OCI-LY7 (cell line): Measurements from ENCODE around the gene CAPN10. TPM values are rescaled to one million over a fixed set of nuclear protein-coding genes. Genes with fewer than 3 reads are reported as not detected.

Experiments used
- BruUV-seq: library from RNA; stranded (reverse); fragments of 400-500 nt; replicated peaks from 2 replicates; lab custom pipeline; 2021; lab: Mats Ljungman, UMichigan
- CTCF ChIA-PET: fragments of 300-600 bp; sonication (Branson Sonifier 250); formaldehyde crosslinking; loops from one replicate; lab custom pipeline; 2022; ENCODE audit warnings: antibody characterized with exemption; ENCODE audit not compliant: unreplicated experiment; lab: Charles Lee
- POLR2A ChIA-PET: fragments of 300-600 bp; sonication (Branson Sonifier 250); formaldehyde crosslinking; loops from one replicate; lab custom pipeline; 2022; ENCODE audit warnings: antibody characterized with exemption; lab: Charles Lee
- DNase-seq: peaks from one replicate; pipeline ENCODE4 v3.0.0-alpha.2; 2015; ENCODE audit warnings: low spot score
- H2AFZ ChIP-seq: fragments of 200-600 bp; sonication (generic), shearing (Covaris generic); 2 replicates; pipeline ENCODE4 v1.6.1; 2014; ENCODE audit warnings: mild to moderate bottlenecking, antibody characterized with exemption, low read length, moderate library complexity
- H3K27ac ChIP-seq: fragments of 200-600 bp; sonication (generic); 2 replicates; pipeline ENCODE4 v1.5.1; 2014; ENCODE audit warnings: mixed run types, low read depth, mild to moderate bottlenecking, moderate library complexity, low read length, inconsistent platforms; ENCODE audit not compliant: poor library complexity, severe bottlenecking
- H3K36me3 ChIP-seq: fragments of 200-600 bp; sonication (generic); 2 replicates; pipeline ENCODE4 v1.6.1; 2014; ENCODE audit warnings: mild to moderate bottlenecking, antibody characterized with exemption, low read length, moderate library complexity, mixed read lengths; ENCODE audit not compliant: insufficient read depth
- H3K4me1 ChIP-seq: fragments of 200-600 bp; sonication (generic); 2 replicates; pipeline ENCODE4 v1.5.1; 2014; ENCODE audit warnings: mild to moderate bottlenecking, low read length; ENCODE audit not compliant: insufficient read depth, poor library complexity, severe bottlenecking
- H3K4me2 ChIP-seq: fragments of 200-600 bp; sonication (generic); 2 replicates; pipeline ENCODE4 v1.6.1; 2014; ENCODE audit warnings: mild to moderate bottlenecking, low read length
- H3K4me3 ChIP-seq: fragments of 200-600 bp; sonication (generic); 2 replicates; pipeline ENCODE4 v1.5.1; 2014; ENCODE audit warnings: mild to moderate bottlenecking, low read depth, low read length; ENCODE audit not compliant: poor library complexity, severe bottlenecking
- H3K79me2 ChIP-seq: fragments of 200-600 bp; sonication (generic); 2 replicates; pipeline ENCODE4 v1.6.1; 2016; ENCODE audit warnings: low read depth, mild to moderate bottlenecking, low read length, moderate library complexity, mixed read lengths; ENCODE audit not compliant: insufficient read depth
- H3K9me2 ChIP-seq: fragments of 200-600 bp; sonication (generic); 2 replicates; pipeline ENCODE4 v1.6.1; 2016; ENCODE audit warnings: mild to moderate bottlenecking, low read length, mixed read lengths; ENCODE audit not compliant: insufficient read depth
- H3K9me3 ChIP-seq: fragments of 200-600 bp; sonication (generic); 2 replicates; pipeline ENCODE4 v1.6.1; 2014; ENCODE audit warnings: mild to moderate bottlenecking, mixed run types, low read length, mixed read lengths
- H4K20me1 ChIP-seq: fragments of 200-600 bp; sonication (generic); 2 replicates; pipeline ENCODE4 v1.6.1; 2014; ENCODE audit warnings: mild to moderate bottlenecking, antibody characterized with exemption, low read length, moderate library complexity, mixed read lengths; ENCODE audit not compliant: insufficient read depth
- CTCF ChIP-seq: fragments of 200-600 bp; sonication (generic); conservative IDR thresholded peaks from 2 replicates; pipeline ENCODE4 v1.5.1; 2014; ENCODE audit warnings: mild to moderate bottlenecking, antibody characterized with exemption, low read length, moderate library complexity, mixed read lengths
- EZH2phosphoT487 ChIP-seq: fragments of 200-600 bp; sonication (generic); IDR thresholded peaks from 2 replicates; pipeline ENCODE4 v1.6.1; 2018; ENCODE audit warnings: low read depth, borderline replicate concordance, mild to moderate bottlenecking, mixed run types, antibody characterized with exemption, low read length, moderate library complexity, mixed read lengths
- intact Hi-C: fragments of 100-400 bp; cut with micrococcal nuclease; formaldehyde crosslinking; loops from one replicate; pipeline ENCODE4 v1.10.0; 2022; ENCODE audit not compliant: unreplicated experiment
- total RNA-seq, 2 experiments: library from RNA; depleted of rRNA in 1 of 2; stranded (reverse); fragments of >200 nt in 1 of 2; shearing (Covaris generic) in 1 of 2; gene quantifications; 2 replicates each; pipeline ENCODE4 v1.2.3, GENCODE V29; 2014 to 2022

Gene CAPN10
- total RNA-seq, 2 experiments from 2014 or later: 70.6 to 78.1 TPM

- H3K4me1 ChIP-seq: peaks cover 57% of the 10 kb centered on the region
- no peaks in the 10 kb centered on the region for H3K9me3 ChIP-seq
- peak overlapping the region; percentile 98 for H3K27ac ChIP-seq
- CTCF ChIA-PET: interaction anchor here (2.3 kb wide), 1 partner anchor 20 kb away, joined by 13 read pairs; no protein-coding TSS in a partner anchor
- H3K79me2 ChIP-seq: peaks cover 57% of the 10 kb centered on the region
- peak overlapping the region; percentile 82 for H3K4me2 ChIP-seq
- no peak overlapping the region for H2AFZ ChIP-seq
- POLR2A ChIA-PET: interaction anchor here (0.6 to 4.4 kb wide), 8 partner anchors 8 to 948 kb away, joined by 3 to 59 read pairs (median 4); partner anchors contain the start of gene RNPEPL1
- peaks cover 10% of the 10 kb centered on the region; the same call in 1 of the 2 replicates for H4K20me1 ChIP-seq
- intact Hi-C loops: loop anchor here (1.0 to 10.0 kb wide), 5 partner anchors 19 to 1183 kb away; partner anchors contain the start of genes HDAC4, HDLBP and SEPTIN2
- no peak for DNase-seq
- peaks cover 40% of the 10 kb centered on the region for H3K36me3 ChIP-seq
- peak overlapping the region; percentile 96 for H3K4me3 ChIP-seq
- no peaks in the 10 kb centered on the region for H3K9me2 ChIP-seq
- TF ChIP-seq EZH2phosphoT487: no peak
- no peak for TF ChIP-seq CTCF
- BruUV-seq: TSS peak; percentile 92
Measured at GRCh38 chr2:240585681-240586197, 795 bp upstream of the CAPN10 start.

DNA sequence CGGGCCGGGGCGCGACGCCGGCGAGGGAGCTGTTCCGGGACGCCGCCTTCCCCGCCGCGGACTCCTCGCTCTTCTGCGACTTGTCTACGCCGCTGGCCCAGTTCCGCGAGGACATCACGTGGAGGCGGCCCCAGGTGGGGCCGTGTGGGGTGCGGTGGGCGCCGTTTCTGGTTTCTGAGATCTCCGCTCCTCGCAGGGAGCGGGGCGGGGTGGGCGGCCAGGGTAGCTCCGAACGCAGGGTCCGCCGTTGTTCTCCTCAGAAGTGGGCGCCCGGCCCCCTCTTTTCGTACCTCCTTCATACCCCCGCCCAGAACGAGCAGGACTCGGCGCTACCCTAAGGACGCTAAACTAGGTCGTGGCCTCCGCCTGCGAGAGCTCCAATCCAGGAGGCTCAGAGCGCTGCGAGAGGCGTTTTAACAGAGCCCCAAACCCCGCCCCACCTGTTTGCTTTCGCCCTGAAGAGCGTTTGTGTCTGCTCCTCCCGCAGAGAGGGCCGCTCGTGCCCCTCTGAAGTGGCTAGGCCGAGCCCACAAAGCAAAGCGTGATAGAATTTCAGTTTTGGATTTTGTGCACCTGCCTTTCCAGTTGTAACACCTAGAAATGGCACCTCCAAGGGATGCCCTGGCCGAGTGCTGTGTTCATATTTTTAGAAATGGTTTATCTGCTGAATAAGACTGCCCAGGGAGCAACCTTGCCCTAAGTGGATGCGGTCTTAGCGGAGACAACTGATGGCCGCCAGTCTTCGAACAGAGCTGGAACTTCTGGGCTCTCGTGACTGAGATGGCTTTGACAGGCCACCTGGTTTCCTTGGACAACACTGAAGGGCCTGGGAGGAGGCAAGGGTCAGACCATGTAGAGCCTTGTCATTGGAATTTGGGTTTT lies 626 bp downstream of the CAPN10 start:
- Histone ChIP-seq H2AFZ (peak overlapping the region; percentile 20; the same call in 1 of the 2 replicates), H3K4me1 (peaks cover 43% of the 10 kb centered on the region), H3K36me3 (peaks cover 40% of the 10 kb centered on the region), H3K9me2 (no peaks in the 10 kb centered on the region), H4K20me1 (peaks cover 10% of the 10 kb centered on the region; the same call in 1 of the 2 replicates), H3K4me2 (peak overlapping the region; percentile 94), H3K27ac (peak overlapping the region; percentile 98), H3K79me2 (peaks cover 43% of the 10 kb centered on the region), H3K9me3 (no peaks in the 10 kb centered on the region), H3K4me3 (peak overlapping the region; percentile 96)
- TF ChIP-seq CTCF (0 out of 2 replicates have a peak, but pooled peaks have one; percentile 29), EZH2phosphoT487 (no peak)
- BruUV-seq: no TSS peak
- peak; percentile 64 for DNase-seq
- intact Hi-C loops: loop anchor here (2.0 to 10.0 kb wide), 3 partner anchors 34 to 1185 kb away; partner anchors contain the start of genes HDAC4, HDLBP and SEPTIN2
- ChIA-PET POLR2A (interaction anchor here (0.7 to 4.4 kb wide), 7 partner anchors 9 to 36 kb away, joined by 3 to 59 read pairs (median 4); partner anchors contain the start of gene RNPEPL1), CTCF (interaction anchor here (2.3 kb wide), 1 partner anchor 21 kb away, joined by 13 read pairs; no protein-coding TSS in a partner anchor)
